Esophagus squamous epithelium (tissue), 4 donors: Measurements from ENCODE around the gene NUP133.

Experiments used
- POLR2A ChIP-seq, 4 donors: fragments of 450-650 bp; IDR thresholded peaks; one replicate each; pipeline ENCODE4 v1.6.1; 2017; ENCODE audit warnings: antibody characterized with exemption in 4 of 4, mild to moderate bottlenecking in 4 of 4, moderate library complexity in 3 of 4
- TF ChIP-seq, protein P1 (sequence below), 6 experiments: fragments of 450-650 bp in 4 of 6; fragments of 200-600 bp in 2 of 6; sonication (generic) in 2 of 6; IDR thresholded peaks; one replicate each; pipeline ENCODE4 v1.5.1; 2016 to 2019; ENCODE audit warnings: antibody characterized with exemption in 6 of 6, mild to moderate bottlenecking in 4 of 6, moderate library complexity in 4 of 6

DNA sequence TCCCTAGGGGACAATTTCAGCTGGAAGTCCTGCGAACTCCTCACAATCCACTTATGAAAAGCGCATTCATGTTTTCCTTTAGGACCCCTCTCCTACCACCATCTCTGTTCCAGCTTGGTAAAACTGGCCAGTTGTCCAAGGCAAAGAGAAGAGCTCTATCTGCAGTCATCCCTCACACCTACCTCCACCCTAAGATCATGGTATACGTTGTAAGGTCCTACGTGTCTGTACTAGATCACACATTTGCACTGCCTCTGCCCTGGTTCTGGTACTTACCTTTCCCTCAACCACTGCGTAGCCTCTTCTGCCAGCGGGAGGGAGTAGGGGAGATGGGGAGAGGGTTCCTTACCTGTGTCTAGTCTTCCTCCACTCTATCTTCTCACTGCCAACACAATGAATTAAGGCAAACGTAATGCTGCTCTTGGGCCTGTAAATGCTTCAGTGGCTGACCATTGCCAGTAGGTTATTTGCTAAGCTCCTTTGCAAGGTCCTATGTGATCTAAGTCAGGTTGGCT is 739 bp upstream of the NUP133 start:
- TF ChIP-seq, protein P1, sequence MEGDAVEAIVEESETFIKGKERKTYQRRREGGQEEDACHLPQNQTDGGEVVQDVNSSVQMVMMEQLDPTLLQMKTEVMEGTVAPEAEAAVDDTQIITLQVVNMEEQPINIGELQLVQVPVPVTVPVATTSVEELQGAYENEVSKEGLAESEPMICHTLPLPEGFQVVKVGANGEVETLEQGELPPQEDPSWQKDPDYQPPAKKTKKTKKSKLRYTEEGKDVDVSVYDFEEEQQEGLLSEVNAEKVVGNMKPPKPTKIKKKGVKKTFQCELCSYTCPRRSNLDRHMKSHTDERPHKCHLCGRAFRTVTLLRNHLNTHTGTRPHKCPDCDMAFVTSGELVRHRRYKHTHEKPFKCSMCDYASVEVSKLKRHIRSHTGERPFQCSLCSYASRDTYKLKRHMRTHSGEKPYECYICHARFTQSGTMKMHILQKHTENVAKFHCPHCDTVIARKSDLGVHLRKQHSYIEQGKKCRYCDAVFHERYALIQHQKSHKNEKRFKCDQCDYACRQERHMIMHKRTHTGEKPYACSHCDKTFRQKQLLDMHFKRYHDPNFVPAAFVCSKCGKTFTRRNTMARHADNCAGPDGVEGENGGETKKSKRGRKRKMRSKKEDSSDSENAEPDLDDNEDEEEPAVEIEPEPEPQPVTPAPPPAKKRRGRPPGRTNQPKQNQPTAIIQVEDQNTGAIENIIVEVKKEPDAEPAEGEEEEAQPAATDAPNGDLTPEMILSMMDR (IDR thresholded peaks at IDR 0.05) = no peak
- TF ChIP-seq POLR2A (IDR thresholded peaks at IDR 0.05) = no peak
